ENCODE data around the gene KIF26B.
"Not testable (repeated sequence)": the region's sequence is repeated elsewhere in the genome, so short reads cannot be mapped to it uniquely, and the experiment has no call there.

The KIF26B gene

DNA sequence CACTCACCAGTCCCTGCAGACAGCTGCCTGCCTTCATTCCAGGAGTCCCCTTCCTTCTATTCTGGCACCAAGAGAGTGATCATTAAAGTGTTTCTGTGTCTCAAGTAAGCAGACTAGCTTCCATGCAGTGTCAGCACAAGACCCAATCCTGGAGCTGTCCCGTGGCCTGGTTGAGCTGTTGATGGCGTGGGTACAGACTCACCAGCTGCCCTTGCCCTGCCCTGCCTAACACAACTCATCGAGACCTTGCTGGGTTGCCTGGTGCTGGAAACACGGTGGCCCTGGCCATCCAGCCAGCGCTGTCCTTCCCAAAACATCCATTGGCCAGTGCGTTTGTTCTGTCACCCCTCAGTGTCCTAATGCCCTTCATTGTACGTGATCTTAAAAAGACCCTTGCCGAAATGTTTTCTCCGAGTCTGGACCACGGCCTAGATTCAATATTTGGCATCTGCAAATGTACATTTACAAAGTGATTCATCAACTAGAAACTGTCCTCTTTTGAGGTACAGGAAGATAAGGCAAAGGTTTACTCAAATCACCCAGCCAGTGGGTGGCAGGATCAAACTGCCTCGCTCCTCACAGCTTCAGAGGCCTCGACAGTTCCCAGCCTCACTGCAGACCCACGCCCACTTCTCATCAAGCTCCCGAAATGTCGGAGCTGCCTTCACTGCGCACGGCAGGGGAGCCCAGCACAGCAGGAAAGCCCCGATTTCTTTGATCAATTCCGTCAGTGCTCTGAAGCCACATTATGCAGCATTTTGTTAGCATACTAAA, 494.2 kb downstream of the KIF26B start:
- DNase-seq (ENCODE audit: low read depth, low spot score) = no peak

DNA sequence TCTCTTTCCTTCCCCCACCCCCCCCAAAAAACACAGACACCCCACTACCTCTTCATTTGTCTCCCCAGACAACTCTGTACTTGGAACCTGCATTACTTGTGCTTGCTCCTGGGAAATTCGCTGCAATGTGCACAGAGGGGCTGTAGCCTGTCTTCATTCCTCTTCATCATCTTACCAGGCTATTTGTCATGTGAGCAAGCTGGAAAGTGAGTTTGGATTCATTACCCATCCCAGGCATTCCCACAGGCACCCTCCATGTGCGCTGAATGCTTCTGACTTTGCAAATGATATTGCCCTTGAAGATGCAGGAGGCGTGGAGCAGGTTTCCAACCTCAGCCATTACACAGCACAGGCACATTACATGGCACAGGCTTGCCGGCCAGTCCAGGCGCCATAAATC, 494.9 kb downstream of the KIF26B start:
- no peak for DNase-seq (ENCODE audit: low read depth, low spot score)

DNA sequence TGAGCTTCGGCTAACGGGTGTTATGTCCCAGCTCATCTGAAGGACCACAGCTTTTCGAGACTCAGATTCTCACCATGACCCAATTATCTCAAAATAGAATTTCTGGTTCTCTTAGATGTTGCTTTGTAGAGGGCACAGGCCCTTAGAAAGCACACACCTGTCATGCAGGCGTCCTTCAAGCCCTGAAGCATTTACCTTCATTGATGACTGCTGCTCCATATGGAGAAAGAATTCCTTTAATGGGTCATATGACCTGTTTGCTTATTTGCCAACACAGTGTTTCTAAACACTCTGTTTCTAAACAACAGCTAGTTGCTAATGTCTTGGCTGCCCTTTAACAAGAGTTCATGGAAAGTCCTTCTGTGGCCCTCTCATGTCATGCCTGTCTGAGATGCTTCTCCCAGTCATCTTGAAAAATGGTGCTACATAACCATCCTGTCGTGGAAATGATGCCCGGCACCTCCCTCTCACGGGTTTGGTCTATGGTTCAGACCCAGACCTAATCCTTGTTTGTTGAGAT, 495.7 kb downstream of the KIF26B start:
- no peak for DNase-seq (ENCODE audit: low read depth, low spot score)

DNA sequence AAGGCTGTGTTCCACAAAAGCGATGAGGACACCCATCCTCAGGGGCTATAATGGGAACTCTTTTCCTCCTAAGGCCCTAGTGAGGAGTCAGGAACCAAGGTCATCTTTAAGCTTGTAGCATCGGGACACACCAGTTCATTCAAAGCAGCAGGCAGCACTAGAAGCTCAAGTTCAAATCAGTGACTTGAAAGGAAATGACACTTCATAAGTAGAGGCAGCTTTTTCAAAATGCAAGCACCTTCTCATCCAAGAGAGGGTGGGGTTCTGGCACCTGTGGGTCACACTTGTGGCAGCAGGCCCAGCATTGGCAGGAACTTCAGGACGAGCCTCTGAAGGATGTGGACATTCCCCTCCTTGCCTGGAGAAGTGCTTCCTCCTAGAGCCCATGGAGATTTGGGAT, 496.3 kb downstream of the KIF26B start:
- no peak for DNase-seq (ENCODE audit: low read depth, low spot score)

DNA sequence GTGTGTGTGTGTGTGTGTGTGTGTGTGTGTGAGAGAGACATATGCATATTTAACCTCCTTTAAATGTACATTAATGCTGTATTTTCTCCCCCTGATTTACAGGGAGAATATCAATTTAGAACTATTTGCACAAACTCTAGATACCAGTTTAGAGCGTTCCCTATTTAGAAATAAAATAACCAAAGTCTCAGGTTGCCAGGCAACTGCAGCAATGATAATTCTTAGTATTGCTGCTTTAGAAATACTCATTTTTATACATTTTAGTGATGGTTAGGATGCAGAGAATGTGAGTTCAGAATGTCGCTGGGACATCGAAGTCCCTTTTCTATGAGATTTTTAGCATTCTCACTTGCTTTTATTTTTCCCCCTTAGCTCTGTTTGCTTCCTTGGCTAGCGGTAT, 497.3 kb downstream of the KIF26B start:
- no peak for DNase-seq (ENCODE audit: low read depth, low spot score)

DNA sequence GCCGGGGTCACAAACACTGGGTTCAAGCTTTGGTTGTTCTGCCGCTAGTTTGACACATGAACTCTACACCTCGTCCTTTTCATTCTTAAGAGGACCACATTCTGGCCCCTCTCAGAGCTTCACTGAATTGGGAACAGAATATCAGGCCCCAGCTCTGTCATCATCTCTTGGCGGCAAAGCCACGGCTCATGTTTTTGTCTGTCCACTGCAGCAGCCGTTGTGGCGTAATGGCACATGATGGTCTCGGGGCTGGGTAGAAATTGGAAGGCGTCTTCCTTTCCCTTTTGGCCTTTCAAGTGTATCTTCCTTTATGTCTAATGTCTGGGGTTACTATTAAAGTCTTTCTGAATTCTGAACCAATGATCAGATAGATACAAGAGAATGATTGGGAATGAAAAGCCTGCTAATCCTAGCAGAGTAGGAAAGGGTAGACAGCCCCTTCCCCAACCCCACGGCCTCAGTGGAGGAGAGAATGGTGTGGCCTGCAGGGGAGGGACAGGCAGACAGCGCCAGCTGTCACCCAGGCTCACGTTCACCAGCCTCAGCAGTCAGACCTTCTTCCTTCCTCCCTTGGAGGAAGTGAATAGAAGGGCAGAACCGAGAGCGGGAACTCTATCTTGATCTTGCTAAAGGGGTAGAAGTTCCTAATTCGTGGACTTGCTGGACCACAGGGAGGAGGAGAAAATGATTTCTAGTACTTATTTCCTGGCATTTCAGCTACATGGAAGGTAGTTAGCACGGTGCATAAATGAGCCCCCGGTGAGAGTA, 498.1 kb downstream of the KIF26B start:
- DNase-seq (ENCODE audit: low read depth, low spot score) = no peak

DNA sequence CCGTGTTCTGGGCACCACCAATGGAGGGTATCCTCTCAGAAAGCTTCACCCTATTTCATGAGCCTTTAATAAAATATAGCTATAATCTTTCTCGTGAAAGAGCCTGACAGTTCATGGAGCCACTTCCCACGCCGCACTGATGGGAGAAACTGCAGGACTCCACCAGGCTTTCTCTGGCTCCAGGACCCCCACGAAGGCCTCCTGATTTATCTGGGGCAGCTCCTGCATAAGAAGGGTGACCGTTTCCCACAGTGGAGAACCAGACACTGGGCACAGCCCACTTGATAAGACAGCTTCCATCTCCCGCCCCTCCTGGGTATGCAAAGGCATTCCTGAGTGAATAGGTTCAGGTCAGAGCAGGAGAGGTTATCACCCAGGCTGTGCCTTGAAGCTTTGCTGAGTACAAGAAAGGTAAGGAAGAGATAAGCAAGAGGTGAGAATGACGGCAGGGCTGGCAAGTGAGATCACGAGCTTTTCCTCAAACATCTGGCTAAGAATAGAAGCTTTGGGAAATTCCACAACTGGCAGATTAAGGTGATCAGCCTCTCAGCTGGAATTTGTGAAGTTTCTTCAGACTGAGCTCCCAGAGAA, 499.8 kb downstream of the KIF26B start:
- DNase-seq (ENCODE audit: low read depth, low spot score) = no peak

DNA sequence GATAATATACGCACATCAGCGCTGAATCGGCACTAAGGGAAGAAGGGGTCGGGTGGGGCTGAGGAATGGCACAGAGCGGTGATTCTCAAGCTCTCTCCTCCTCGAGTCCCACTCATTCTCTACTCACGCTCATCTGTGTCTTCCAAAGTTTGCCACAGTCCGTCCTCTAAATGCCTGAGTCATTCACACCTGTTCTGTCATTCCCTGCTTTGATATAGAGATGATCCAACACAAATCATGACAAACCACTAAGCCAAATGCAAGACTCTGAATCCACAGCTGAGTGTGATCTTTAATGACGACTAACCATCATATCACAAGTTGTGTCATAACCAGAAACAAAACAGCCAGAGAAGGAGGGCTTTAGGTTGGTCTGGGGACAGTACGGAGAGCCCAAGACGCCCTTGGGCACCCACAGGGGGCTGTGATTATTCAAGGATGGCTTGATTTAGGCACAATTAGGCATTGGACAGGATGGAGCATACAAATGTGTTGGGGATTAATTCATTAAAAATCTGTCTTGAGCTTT, 501.5 kb downstream of the KIF26B start:
- DNase-seq (ENCODE audit: low read depth, low spot score) = no peak

DNA sequence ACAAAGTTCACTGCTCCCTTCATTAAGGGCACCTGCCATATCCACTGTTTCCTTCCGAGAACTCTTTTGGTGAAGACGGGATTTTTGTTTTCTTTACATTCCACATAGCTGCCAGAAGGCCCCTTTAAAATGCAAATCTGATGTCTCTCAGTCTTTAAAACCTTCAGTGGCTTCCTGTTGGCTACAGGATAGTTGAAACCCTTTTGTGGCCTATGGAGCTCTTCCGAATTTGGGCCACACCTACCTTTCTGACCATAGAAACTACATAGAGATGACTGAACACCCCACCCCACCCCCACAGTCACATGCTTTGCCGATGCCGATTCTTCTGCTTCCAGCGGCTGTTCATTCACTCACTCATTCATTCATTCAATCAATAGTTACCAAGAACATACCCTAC, 502.6 kb downstream of the KIF26B start:
- no peak for DNase-seq (ENCODE audit: low read depth, low spot score)

DNA sequence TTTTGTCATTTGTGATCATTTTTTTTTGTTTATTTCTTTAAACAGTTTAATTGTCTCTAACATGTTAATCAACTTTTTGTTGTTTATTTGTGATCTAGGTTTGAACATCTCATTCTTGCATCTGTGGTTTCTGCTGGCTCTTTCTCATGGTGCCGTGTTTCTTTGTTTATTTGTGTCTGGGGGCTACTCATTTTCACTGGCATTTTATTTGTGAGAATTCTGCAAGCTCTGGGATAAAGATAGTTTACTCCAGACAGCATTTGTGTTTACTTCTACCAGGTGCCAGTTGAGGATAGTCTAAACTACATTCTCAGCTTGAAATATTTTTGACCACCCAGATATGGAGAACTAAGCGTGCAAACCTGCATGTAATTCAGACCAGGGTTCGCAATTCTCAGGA, 508.6 kb downstream of the KIF26B start:
- DNase-seq (ENCODE audit: low read depth, low spot score) = no peak

DNA sequence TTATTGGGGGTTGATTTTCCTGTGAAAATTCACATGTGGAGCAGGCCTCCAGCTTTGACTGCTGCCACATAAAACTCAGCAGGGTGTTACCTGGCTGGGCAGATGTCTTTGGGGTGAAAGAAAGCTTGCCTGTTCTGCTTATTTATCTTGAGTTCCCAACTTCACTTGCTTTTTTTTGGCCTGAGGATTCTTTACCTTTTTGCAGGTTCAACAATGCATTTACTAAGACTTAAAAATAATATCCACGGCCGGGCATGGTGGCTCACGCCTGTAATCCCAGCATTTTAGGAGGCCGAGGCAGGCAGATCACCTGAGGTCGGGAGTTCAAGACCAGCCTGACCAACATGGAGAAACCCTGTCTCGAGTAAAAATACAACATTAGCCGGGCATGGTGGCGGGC, 509.1 kb downstream of the KIF26B start:
- DNase-seq (ENCODE audit: low read depth, low spot score) = no peak

DNA sequence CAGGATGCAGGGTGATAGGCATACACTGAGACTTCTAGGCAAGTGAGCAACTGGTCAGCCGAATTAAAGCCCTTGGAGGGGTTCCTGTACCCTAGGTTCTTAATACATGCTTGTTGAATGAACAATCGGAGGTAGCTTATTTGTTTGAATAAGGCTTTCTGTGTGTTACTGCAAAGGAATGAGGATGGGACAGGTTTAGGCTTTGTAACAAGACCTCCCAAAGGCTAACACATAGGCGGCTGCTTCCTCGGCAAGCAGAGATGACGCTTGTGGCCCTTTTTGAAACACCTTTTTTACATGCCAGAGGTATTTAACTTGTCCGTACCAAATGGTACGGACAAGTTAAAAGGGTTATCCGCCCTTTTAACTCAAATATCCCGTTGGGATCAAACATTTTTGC, 511.6 kb downstream of the KIF26B start:
- DNase-seq (ENCODE audit: low read depth, low spot score) = no peak

DNA sequence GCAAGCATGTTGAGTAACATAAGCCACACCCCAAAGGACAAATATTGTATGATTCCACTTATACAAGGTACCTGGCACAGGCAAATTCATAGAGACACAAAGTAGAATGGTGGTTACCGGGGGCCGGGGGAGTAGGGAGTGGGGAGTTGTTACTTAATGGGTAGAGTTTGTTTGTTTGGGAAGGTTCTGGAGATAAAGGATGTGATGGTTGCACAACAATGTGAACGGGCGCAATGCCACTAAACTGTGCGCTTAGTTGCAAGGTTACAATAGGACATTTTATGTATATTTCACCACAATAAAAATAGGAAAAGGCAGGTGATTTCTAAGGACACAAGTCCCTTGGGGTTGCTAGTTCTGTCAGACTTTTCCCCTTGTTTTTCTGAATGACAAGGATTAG, 516.6 kb downstream of the KIF26B start:
- no peak for DNase-seq (ENCODE audit: low read depth, low spot score)

DNA sequence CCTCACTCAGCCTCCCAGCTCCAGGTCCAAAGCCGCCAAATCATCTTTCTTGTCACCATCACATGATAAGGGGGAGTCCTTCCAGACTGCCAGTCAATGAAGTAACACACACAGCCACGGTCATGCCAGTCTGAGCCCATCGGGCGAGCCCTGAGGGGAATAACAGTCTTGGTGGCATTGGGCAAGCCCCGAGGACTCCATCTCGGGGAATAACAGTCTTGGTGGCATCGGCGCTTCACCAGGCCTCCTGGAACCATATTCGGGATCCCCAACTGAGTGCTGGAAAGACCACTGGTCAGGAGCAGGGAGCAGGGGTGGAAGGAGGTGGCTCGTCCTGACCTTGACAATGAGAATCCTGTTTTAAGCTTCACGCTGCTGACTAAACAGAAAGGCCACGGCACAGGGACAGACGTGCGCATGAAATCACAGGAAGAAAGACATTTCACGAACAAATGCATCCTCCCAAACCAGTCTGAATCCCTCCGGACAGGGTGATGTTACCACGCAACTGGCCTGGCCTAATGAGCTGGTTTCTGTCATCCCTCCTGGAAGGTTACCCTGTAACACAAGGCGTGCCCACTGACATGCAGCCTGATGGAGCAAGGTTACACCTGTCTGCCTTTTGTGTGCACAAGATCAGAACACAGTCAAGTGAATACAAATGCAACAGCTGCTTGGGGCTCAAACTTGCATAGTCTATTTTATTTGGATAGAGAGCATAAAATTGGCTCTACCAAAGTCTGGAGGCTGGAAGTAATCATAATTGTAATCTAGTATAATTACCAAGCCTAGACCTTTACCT, 517.4 kb downstream of the KIF26B start:
- no peak for DNase-seq (ENCODE audit: low read depth, low spot score)

DNA sequence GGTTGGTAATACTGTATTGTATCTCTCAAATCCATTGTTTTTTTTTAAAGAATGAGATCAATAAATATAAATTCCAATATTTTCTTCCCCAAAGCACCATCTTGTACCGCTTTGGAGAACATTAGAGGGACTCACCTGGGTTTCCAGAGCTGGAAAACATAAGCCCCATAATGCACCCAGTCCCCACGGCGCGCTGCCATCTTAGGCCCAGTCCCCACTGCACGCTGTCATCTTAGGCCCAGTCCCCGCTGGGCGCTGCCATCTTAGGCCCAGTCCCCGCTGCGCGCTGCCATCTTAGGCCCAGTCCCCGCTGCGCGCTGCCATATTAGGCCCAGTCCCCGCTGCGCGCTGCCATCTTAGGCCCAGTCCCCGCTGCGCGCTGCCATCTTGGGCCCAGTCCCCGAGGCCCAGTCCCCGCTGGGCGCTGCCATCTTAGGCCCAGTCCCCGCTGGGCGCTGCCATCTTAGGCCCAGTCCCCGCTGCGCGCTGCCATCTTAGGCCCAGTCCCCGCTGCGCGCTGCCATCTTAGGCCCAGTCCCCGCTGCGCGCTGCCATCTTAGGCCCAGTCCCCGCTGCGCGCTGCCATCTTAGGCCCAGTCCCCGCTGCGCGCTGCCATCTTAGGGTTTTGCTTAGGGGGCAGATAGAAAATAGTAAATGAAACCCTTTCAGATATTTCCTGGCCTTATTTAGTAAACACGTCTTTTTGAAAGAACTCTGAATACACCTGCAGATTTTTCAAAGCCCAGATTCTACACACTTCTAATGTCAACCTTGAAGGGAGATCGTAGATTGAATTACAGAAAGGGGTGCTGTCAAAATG, 518.3 kb downstream of the KIF26B start:
- DNase-seq (ENCODE audit: low read depth, low spot score) = not testable (repeated sequence)

DNA sequence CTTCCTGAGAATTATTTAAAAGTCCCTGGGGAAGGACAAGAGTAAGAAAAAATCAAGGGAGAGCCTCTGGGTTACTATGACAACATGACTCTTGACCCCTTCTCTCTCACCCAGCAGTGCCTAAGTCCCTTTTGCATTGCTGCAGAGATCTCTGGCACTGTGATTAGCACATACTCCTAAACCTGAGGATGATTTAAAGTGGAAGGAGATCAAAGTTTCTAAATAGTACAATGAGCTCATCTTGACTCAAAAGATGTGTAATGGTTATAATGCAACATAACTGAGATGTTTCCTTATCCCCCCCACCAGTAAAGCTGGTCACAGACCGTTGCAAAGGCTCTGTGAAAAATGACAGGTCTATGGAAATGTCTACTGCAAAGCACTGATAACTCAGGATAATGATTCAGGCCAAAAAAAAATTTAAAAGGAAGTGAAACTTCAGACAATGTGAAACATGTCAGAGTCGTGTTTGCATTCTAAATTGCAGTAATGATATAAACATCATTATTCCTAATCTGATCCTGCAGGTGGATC, 519.2 kb downstream of the KIF26B start:
- no peak for DNase-seq (ENCODE audit: low read depth, low spot score)

DNA sequence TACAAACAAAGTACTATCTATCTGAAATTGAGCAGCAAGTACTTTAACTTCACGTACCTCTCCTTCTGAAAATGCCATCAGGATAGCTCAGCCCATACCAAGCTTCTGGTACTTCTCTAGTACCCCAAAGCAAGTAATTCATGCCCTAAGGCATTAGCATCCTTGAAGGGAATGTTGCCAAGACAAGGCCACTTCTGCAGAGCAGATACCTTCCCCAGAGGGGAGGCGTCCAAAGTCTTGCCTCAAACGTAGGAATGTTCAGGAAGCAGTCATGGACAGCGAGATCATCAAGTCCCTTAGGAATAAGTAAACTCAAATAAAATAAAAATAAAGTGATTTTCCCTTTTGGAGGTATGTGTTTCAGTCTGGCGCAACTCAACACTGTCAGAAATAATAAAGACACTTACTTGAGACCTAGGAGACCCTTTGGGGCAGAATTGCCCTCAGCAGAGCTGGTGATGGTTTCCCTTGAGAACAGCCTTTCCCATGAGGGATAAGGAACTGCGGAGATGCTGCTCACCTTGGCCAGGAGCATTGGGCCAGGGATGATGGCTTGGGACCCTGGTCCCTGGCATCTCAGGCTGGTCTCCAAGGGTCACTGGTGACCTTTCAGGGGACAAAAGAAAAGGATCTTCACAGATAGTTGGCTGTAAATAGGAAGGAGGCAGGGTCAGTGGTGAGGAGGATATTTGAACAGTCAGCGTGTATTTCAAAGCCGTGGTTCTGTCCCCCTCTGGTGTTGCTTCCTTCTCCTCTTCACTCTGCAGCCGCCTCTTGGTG, 522.9 kb downstream of the KIF26B start:
- DNase-seq (ENCODE audit: low read depth, low spot score) = no peak

DNA sequence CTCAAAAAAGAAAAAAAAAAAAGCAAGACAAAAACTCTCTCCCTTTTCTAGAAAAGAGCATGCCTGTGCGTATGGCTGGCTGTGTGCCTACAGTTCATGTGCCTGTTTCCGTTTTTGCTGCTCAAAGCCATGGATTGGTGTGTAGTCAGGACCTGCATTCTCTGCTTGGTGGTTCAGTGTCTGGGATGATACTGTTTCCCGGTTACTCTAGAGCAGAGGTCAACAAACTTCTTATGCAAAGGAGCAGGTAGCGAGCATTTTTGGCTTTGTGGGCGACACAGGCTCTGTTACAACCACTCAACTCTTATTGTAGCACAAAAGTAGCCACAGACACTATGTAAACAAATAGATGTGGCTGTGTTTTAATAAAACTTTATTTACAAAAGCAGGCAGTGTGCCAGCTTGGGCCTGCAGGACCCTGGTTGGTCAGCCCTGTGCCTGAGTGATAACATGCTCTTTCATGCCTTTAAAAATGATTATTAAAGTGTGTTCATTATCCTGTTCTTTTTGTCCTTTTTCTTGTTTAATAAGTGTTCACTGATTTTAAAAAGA, 524.2 kb downstream of the KIF26B start:
- DNase-seq (ENCODE audit: low read depth, low spot score) = no peak
